ENCODE measurements around the gene PLCG1. TPM values are rescaled to one million over a fixed set of nuclear protein-coding genes. Genes with fewer than 3 reads are reported as not detected.

PLCG1 gene
- total and polyA plus RNA-seq, 2 experiments from 2014 or later, result 27.4 to 206 TPM

- no peak overlapping the region for H2AFZ ChIP-seq
- Mint-ChIP-seq H3K27me3 (ENCODE audit: insufficient read depth, low read depth, poor library complexity) (no peaks in the 10 kb centered on the region), H3K27ac (no peak overlapping the region), H3K4me1 (no peaks in the 10 kb centered on the region), H3K9me3 (no peaks in the 10 kb centered on the region), H3K4me3 (no peak overlapping the region), H3K36me3 (ENCODE audit: low read depth) (no peaks in the 10 kb centered on the region)
- no peaks in the 10 kb centered on the region for H3K36me3 ChIP-seq (ENCODE audit: insufficient read depth)
- no peaks in the 10 kb centered on the region for H3K79me2 ChIP-seq (replicated peaks; ENCODE audit: insufficient read depth)
- no peaks in the 10 kb centered on the region for H3F3A ChIP-seq (replicated peaks; ENCODE audit: low read depth)
- H3K9me2 ChIP-seq (ENCODE audit: insufficient read depth), result no peaks in the 10 kb centered on the region
- no peak overlapping the region for H3K4me3 ChIP-seq
- H3K4me2 ChIP-seq, result no peak overlapping the region
- H4K20me1 ChIP-seq (replicated peaks; ENCODE audit: insufficient read depth), result no peaks in the 10 kb centered on the region
- DNase-seq (ENCODE audit: low spot score), result no peak
- H3K27ac ChIP-seq (ENCODE audit: low read depth), result no peak overlapping the region
- no peak for ATAC-seq
- no peaks in the 10 kb centered on the region for H3K27me3 ChIP-seq (ENCODE audit: insufficient read depth)
- no peak for TF ChIP-seq ETS1 (IDR thresholded peaks at IDR 0.05)
- TF ChIP-seq STAT1 (IDR thresholded peaks at IDR 0.05; ENCODE audit: unreplicated experiment), result no peak
- no peak for TF ChIP-seq CREB1 (CRISPR knock-in tag; IDR thresholded peaks at IDR 0.05; ENCODE audit: low read depth)
- no peak for TF ChIP-seq JUNB (IDR thresholded peaks at IDR 0.05; ENCODE audit: unreplicated experiment)
- TF ChIP-seq ZNF462 (CRISPR knock-in tag; IDR thresholded peaks at IDR 0.05), result no peak
- TF ChIP-seq EZH2phosphoT487 (IDR thresholded peaks at IDR 0.05; ENCODE audit: unreplicated experiment), result no peak
- no peak for TF ChIP-seq EZH2 (IDR thresholded peaks at IDR 0.05; ENCODE audit: low read depth, unreplicated experiment)
- TF ChIP-seq REST (IDR thresholded peaks at IDR 0.05; ENCODE audit: unreplicated experiment), result no peak
- TF ChIP-seq ZNF331 (CRISPR knock-in tag; IDR thresholded peaks at IDR 0.05; ENCODE audit: low read depth), result no peak
- no peak for TF ChIP-seq CTCF (conservative IDR thresholded peaks at IDR 0.05; ENCODE audit: low read depth in 2 of 2)
- TF ChIP-seq NANOG (IDR thresholded peaks at IDR 0.05; ENCODE audit: borderline replicate concordance), result no peak
- TF ChIP-seq POLR2AphosphoS5 (IDR thresholded peaks at IDR 0.05; ENCODE audit: low read depth), result no peak
- no peak for TF ChIP-seq ZNF114 (CRISPR knock-in tag; IDR thresholded peaks at IDR 0.05)
- no peaks in the 10 kb centered on the region for H3K4me1 ChIP-seq (ENCODE audit: insufficient read depth)
Observed at GRCh38 chr20:41222703-41223102, 85.4 kb downstream of the PLCG1 start.

Measured in GM23338 (cell line).